ENCODE measurements around the gene CABLES1.

The CABLES1 gene

DNA sequence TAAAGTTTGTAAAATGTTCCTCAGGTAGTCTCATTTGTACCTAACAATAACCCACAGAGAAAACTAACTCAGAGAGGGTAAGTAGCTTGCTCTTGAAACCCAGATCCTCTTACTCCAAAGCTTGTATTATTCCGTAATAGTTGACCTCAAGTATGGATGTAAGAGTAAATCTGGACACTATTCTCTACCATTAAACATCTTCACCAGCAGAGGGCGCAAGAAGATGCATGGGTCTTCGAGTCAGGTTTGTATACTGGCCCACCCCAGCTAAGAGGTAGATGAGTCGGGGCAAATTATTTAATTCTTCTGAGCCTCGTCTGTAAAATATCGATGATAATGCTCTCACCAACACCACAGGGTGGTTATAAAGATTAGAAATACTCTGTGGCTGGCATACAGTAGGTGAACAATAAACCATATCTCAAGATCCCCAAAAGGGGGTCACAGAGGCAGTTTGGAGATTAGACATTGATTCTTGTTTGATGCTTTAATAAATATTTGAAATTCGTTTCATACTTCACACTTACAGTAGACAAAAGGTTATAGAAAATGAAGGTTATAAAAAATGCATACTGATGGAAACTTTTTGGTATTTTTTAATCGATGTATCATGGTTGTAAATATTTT is 3.5 kb upstream of the CABLES1 start:
- TF ChIP-seq EZH2phosphoT487 (conservative IDR thresholded peaks at IDR 0.05; ENCODE audit: low read length) = no peak
- TF ChIP-seq, protein P1, sequence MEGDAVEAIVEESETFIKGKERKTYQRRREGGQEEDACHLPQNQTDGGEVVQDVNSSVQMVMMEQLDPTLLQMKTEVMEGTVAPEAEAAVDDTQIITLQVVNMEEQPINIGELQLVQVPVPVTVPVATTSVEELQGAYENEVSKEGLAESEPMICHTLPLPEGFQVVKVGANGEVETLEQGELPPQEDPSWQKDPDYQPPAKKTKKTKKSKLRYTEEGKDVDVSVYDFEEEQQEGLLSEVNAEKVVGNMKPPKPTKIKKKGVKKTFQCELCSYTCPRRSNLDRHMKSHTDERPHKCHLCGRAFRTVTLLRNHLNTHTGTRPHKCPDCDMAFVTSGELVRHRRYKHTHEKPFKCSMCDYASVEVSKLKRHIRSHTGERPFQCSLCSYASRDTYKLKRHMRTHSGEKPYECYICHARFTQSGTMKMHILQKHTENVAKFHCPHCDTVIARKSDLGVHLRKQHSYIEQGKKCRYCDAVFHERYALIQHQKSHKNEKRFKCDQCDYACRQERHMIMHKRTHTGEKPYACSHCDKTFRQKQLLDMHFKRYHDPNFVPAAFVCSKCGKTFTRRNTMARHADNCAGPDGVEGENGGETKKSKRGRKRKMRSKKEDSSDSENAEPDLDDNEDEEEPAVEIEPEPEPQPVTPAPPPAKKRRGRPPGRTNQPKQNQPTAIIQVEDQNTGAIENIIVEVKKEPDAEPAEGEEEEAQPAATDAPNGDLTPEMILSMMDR (IDR thresholded peaks at IDR 0.05; ENCODE audit: insufficient read depth, low read length, poor library complexity, severe bottlenecking) = peak; percentile 78
- Histone ChIP-seq H3K27me3 (ENCODE audit: low read length) (no peaks in the 10 kb centered on the region), H3K9ac (ENCODE audit: low read length) (no peak overlapping the region), H2AFZ (ENCODE audit: low read depth, low read length, severe bottlenecking) (no peak overlapping the region), H3K4me3 (ENCODE audit: insufficient read depth, low read length, poor library complexity, severe bottlenecking) (no peak overlapping the region), H3K4me2 (ENCODE audit: low read depth, low read length, poor library complexity, severe bottlenecking) (no peak overlapping the region), H3K27ac (ENCODE audit: low read depth, low read length) (no peak overlapping the region), H3K9me3 (ENCODE audit: insufficient read depth, low read length) (no peaks in the 10 kb centered on the region), H3K79me2 (ENCODE audit: insufficient read depth, low read length) (no peaks in the 10 kb centered on the region), H4K20me1 (ENCODE audit: low read depth, low read length) (no peaks in the 10 kb centered on the region), H3K36me3 (ENCODE audit: low read length) (no peaks in the 10 kb centered on the region), H3F3A (ENCODE audit: insufficient read depth) (peaks cover 9% of the 10 kb centered on the region), H3K9me2 (replicated peaks; ENCODE audit: insufficient read depth, low read length) (no peaks in the 10 kb centered on the region)

DNA sequence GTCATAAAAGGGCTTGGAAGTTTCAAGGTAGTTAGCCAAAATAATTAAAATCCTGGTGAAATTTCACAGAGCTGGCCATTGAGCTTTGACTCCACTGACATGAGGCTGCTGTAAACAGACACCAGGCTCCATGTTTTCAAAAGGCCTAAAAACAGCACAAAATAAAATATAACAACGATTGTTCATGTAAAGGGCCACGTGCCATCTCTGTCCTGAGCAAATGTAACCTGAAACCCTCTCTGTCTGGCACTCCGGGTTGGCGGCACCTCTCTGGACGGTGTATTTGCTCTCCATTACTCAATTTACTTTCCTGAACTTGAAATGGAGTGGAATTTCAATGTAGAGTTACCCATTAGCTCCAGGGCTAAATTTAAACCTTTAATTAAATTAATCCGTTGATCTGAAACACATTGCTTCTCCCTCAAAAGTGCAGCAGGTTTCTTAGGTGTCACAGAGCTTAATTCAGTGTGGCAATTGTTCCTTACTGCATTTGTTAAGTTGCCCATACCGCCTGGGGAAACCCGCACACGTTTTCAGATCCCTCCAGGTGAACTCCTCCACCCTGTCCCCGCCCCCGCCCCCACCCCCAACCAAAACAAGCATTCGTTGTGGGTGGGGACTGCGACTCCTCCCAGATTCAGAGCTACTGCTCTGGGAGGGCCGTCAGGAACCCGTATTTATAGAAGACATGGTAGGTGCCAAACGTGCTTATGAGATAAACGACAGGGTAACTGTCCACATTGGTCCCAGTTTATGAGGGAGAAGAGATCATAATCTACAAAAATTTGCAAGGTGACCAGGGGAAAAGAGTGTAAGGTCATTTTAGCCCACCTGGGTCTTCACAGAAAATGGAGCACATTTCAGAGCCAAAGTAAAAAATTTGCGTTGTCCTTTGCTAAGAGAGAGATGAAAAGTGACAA is 1.2 kb upstream of the CABLES1 start:
- H3K9me2 ChIP-seq (replicated peaks; ENCODE audit: insufficient read depth, low read length) = no peaks in the 10 kb centered on the region
- no peak overlapping the region for H2AFZ ChIP-seq (ENCODE audit: low read depth, low read length, severe bottlenecking)
- TF ChIP-seq EZH2phosphoT487 (conservative IDR thresholded peaks at IDR 0.05; ENCODE audit: low read length) = no peak
- TF ChIP-seq, protein P1 (IDR thresholded peaks at IDR 0.05; ENCODE audit: insufficient read depth, low read length, poor library complexity, severe bottlenecking) = no peak
- H3K4me3 ChIP-seq (ENCODE audit: insufficient read depth, low read length, poor library complexity, severe bottlenecking) = no peak overlapping the region
- H3K4me2 ChIP-seq (ENCODE audit: low read depth, low read length, poor library complexity, severe bottlenecking) = peak overlapping the region; percentile 54
- H3K9me3 ChIP-seq (ENCODE audit: insufficient read depth, low read length) = no peaks in the 10 kb centered on the region
- H4K20me1 ChIP-seq (ENCODE audit: low read depth, low read length) = no peaks in the 10 kb centered on the region
- peaks cover 9% of the 10 kb centered on the region for H3F3A ChIP-seq (ENCODE audit: insufficient read depth)
- H3K27me3 ChIP-seq (ENCODE audit: low read length) = no peaks in the 10 kb centered on the region
- no peaks in the 10 kb centered on the region for H3K36me3 ChIP-seq (ENCODE audit: low read length)
- H3K9ac ChIP-seq (ENCODE audit: low read length) = no peak overlapping the region
- H3K27ac ChIP-seq (ENCODE audit: low read depth, low read length) = no peak overlapping the region
- H3K79me2 ChIP-seq (ENCODE audit: insufficient read depth, low read length) = no peaks in the 10 kb centered on the region

DNA sequence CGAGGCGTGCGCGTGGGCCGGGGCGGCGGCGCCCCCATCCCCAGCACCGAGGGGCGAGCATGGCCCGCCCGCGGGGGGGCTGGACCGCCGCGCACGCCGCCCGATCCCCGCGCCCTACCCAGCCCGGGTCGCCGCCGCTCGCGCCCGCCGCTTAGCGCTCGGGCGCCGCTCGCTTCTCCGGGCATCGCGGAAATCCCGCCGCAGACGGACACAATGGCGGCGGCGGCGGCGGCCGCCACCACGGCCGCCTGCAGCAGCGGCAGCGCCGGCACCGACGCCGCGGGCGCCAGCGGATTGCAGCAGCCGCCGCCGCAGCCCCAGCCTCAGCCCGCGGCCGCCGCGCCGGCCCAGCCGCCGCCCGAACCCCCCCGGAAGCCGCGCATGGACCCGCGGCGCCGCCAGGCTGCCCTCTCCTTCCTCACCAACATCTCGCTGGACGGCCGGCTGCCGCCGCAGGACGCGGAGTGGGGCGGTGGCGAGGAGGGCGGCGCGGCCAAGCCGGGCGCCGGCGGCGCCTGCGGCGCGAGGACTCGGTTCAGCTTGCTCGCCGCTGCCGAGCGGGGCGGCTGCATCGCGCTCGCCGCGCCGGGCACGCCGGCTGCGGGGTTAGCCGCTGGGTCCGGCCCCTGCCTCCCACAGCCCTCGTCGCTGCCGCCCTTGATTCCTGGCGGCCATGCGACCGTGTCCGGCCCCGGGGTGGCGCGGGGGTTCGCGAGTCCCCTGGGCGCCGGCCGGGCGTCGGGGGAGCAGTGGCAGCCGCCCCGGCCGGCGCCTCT is 453 bp downstream of the CABLES1 start:
- H3K9me3 ChIP-seq (ENCODE audit: insufficient read depth, low read length) = no peaks in the 10 kb centered on the region
- H3K36me3 ChIP-seq (ENCODE audit: low read length) = no peaks in the 10 kb centered on the region
- peak overlapping the region; percentile 45 for H3K4me3 ChIP-seq (ENCODE audit: insufficient read depth, low read length, poor library complexity, severe bottlenecking)
- peak overlapping the region; percentile 34 for H2AFZ ChIP-seq (ENCODE audit: low read depth, low read length, severe bottlenecking)
- TF ChIP-seq, protein P1 (IDR thresholded peaks at IDR 0.05; ENCODE audit: insufficient read depth, low read length, poor library complexity, severe bottlenecking) = no peak
- TF ChIP-seq EZH2phosphoT487 (conservative IDR thresholded peaks at IDR 0.05; ENCODE audit: low read length) = no peak
- no peaks in the 10 kb centered on the region for H3K79me2 ChIP-seq (ENCODE audit: insufficient read depth, low read length)
- H3K27ac ChIP-seq (ENCODE audit: low read depth, low read length) = no peak overlapping the region
- no peaks in the 10 kb centered on the region for H3K9me2 ChIP-seq (replicated peaks; ENCODE audit: insufficient read depth, low read length)
- H3F3A ChIP-seq (ENCODE audit: insufficient read depth) = peaks cover 9% of the 10 kb centered on the region
- peak overlapping the region; percentile 54 for H3K4me2 ChIP-seq (ENCODE audit: low read depth, low read length, poor library complexity, severe bottlenecking)
- peak overlapping the region; percentile 33; the same call in 1 of the 2 replicates for H3K9ac ChIP-seq (ENCODE audit: low read length)
- H4K20me1 ChIP-seq (ENCODE audit: low read depth, low read length) = no peaks in the 10 kb centered on the region
- no peaks in the 10 kb centered on the region for H3K27me3 ChIP-seq (ENCODE audit: low read length)

Measured in SU-DHL-6 (cell line).